NCI-H2227 treated with DMSO at 0.1 percent for 48 hours (cell line): ENCODE data around the gene ARHGAP30.
A peak's percentile ranks its signal among the peaks of the same experiment; 100 is the strongest.
"Not testable (repeated sequence)": the region's sequence is repeated elsewhere in the genome, so short reads cannot be mapped to it uniquely, and the experiment has no call there.

Source experiments
- DNase-seq: peaks from one replicate; lab custom pipeline; 2025; lab: John Stamatoyannopoulos, UW

Gene ARHGAP30

GRCh38 chr1:161037661-161038522 is 31.8 kb downstream of the ARHGAP30 start:
- DNase-seq, result peak; percentile 10

- DNase-seq, result no peak
Measured at GRCh38 chr1:161033751-161034150, 35.9 kb downstream of the ARHGAP30 start.

GRCh38 chr1:161032409-161032808 is 37.3 kb downstream of the ARHGAP30 start:
- DNase-seq, result no peak

- no peak for DNase-seq
Measured at GRCh38 chr1:161031874-161032273, 37.8 kb downstream of the ARHGAP30 start.

- DNase-seq, result not testable (repeated sequence)
Measured at GRCh38 chr1:161029466-161029865, 40.2 kb downstream of the ARHGAP30 start.

- DNase-seq, result not testable (repeated sequence)
Measured at GRCh38 chr1:161026954-161027353, 42.7 kb downstream of the ARHGAP30 start.

GRCh38 chr1:161022432-161022831 is 47.3 kb downstream of the ARHGAP30 start:
- not testable (repeated sequence) for DNase-seq

- DNase-seq, result no peak
Measured at GRCh38 chr1:161021970-161022353, 47.7 kb downstream of the ARHGAP30 start.

- peak; percentile 83 for DNase-seq
Measured at GRCh38 chr1:161021165-161021969, 48.3 kb downstream of the ARHGAP30 start.

- DNase-seq, result no peak
Measured at GRCh38 chr1:161020509-161021164, 49.1 kb downstream of the ARHGAP30 start, which contains the start of gene F11R. Gene F11R (minus strand): TSS chr1:161021152. CDS start chr1:161021073, 79 bp downstream.

- DNase-seq, result no peak
Measured at GRCh38 chr1:161019751-161020495, 49.8 kb downstream of the ARHGAP30 start.

GRCh38 chr1:161019111-161019660 is 50.5 kb downstream of the ARHGAP30 start:
- DNase-seq, result not testable (repeated sequence)

- DNase-seq, result no peak
Measured at GRCh38 chr1:161018631-161018930, 51.1 kb downstream of the ARHGAP30 start.

- no peak for DNase-seq
Measured at GRCh38 chr1:161017756-161018630, 51.7 kb downstream of the ARHGAP30 start.

GRCh38 chr1:161017181-161017580 is 52.5 kb downstream of the ARHGAP30 start:
- DNase-seq, result not testable (repeated sequence)

GRCh38 chr1:161016683-161017082 is 53.0 kb downstream of the ARHGAP30 start:
- DNase-seq, result not testable (repeated sequence)

GRCh38 chr1:161013488-161014230 is 56.0 kb downstream of the ARHGAP30 start:
- DNase-seq, result peak; percentile 47

GRCh38 chr1:161013131-161013487 is 56.6 kb downstream of the ARHGAP30 start:
- DNase-seq, result no peak

GRCh38 chr1:161012420-161012819 is 57.3 kb downstream of the ARHGAP30 start:
- DNase-seq, result no peak
